Astrocyte (in vitro differentiated cells and primary cell): ENCODE measurements around the gene ARNT2.

Source experiments
- CTCF ChIP-seq: IDR thresholded peaks from 2 replicates; pipeline ENCODE4 v1.5.1; 2011; ENCODE audit warnings: low read depth, mild to moderate bottlenecking, inconsistent platforms, low read length, moderate library complexity; ENCODE audit not compliant: insufficient read depth
- EZH2 ChIP-seq: IDR thresholded peaks from 2 replicates; pipeline ENCODE4 v1.6.1; 2012; ENCODE audit warnings: mild to moderate bottlenecking, low read length, inconsistent platforms; ENCODE audit not compliant: insufficient read depth

- no peak for TF ChIP-seq CTCF
- TF ChIP-seq EZH2: no peak
Observed at GRCh38 chr15:80599359-80599758, 195.2 kb downstream of the ARNT2 start.
